ENCODE data around the gene AVEN. TPM values are rescaled to one million over a fixed set of nuclear protein-coding genes. Genes with fewer than 3 reads are reported as not detected.

The AVEN gene
- total and polyA plus RNA-seq, 2 of the 8 experiments (the other 6 are each of a cell fraction or from before 2014, with no cell fraction given), result 5.5 to 17.0 TPM

GRCh38 chr15:33994005-33994615 lies 44.9 kb downstream of the AVEN start (continued):
- TF ChIP-seq RAD21 (IDR thresholded peaks at IDR 0.05 in 1 of 2, conservative IDR thresholded peaks at IDR 0.05 in 1 of 2; ENCODE audit: low read depth in 2 of 2, low read length in 2 of 2) (peak; percentile 78 to 83), CEBPB (IDR thresholded peaks at IDR 0.05; ENCODE audit: low read depth, low read length) (no peak)

Data from H1 (cell line).